Neural cell (in vitro differentiated cells): ENCODE results near the gene MVK. TPM values are rescaled to one million over a fixed set of nuclear protein-coding genes. Genes with fewer than 3 reads are reported as not detected.

Source experiments
- H2AFZ ChIP-seq: fragments of 200-600, 300-800 bp; sonication (generic), shearing (Covaris generic); 2 replicates; pipeline ENCODE4 v1.6.0; 2014; ENCODE audit warnings: low read depth, mild to moderate bottlenecking, antibody characterized with exemption, low read length, moderate library complexity
- H3F3A ChIP-seq: fragments of 200-600 bp; shearing (Covaris generic); 2 replicates; pipeline ENCODE4 v1.6.1; 2016; ENCODE audit warnings: mild to moderate bottlenecking, moderate library complexity, mixed read lengths, antibody characterized with exemption, low read length; ENCODE audit not compliant: insufficient read depth, poor library complexity, severe bottlenecking
- H3K27ac ChIP-seq: fragments of 200-600, 300-800 bp; sonication (generic), shearing (Covaris generic); 2 replicates; pipeline ENCODE4 v1.5.1; 2014; ENCODE audit warnings: mild to moderate bottlenecking, low read length, moderate library complexity
- H3K27me3 ChIP-seq: fragments of 300-800, 200-600 bp; sonication (generic), shearing (Covaris generic); 2 replicates; pipeline ENCODE4 v1.6.0; 2014; ENCODE audit warnings: mild to moderate bottlenecking, low read depth, low read length, moderate library complexity; ENCODE audit not compliant: insufficient read depth
- H3K36me3 ChIP-seq: fragments of 300-800, 200-600 bp; sonication (generic), shearing (Covaris generic); 2 replicates; pipeline ENCODE4 v1.5.1; 2014; ENCODE audit warnings: mild to moderate bottlenecking, antibody characterized with exemption, low read length, moderate library complexity; ENCODE audit not compliant: insufficient read depth
- H3K4me2 ChIP-seq: fragments of 300-800, 200-600 bp; sonication (generic), shearing (Covaris generic); 2 replicates; pipeline ENCODE4 v1.6.0; 2014; ENCODE audit warnings: mild to moderate bottlenecking, low read length
- H3K4me3 ChIP-seq: fragments of 300-800, 200-600 bp; sonication (generic), shearing (Covaris generic); 2 replicates; pipeline ENCODE4 v1.5.1; 2014; ENCODE audit warnings: mild to moderate bottlenecking, low read length, moderate library complexity
- H3K79me2 ChIP-seq: fragments of 200-600 bp; shearing (Covaris generic); replicated peaks from 2 replicates; pipeline ENCODE4 v1.6.0; 2014; ENCODE audit warnings: mild to moderate bottlenecking, low read length, moderate library complexity; ENCODE audit not compliant: insufficient read depth
- H3K9ac ChIP-seq: fragments of 300-800, 200-600 bp; sonication (generic), shearing (Covaris generic); 2 replicates; pipeline ENCODE4 v1.6.1; 2016; ENCODE audit warnings: mild to moderate bottlenecking, low read length, mixed read lengths
- H3K9me2 ChIP-seq: fragments of 200-600 bp; shearing (Covaris generic); 2 replicates; pipeline ENCODE4 v1.6.1; 2016; ENCODE audit warnings: mild to moderate bottlenecking, low read length, mixed read lengths; ENCODE audit not compliant: insufficient read depth
- H3K9me3 ChIP-seq: fragments of 200-600, 300-800 bp; sonication (generic), shearing (Covaris generic); 2 replicates; pipeline ENCODE4 v1.6.1; 2016; ENCODE audit warnings: mild to moderate bottlenecking, mixed run types, low read length, moderate library complexity, mixed read lengths
- H4K20me1 ChIP-seq: fragments of 200-600 bp; shearing (Covaris generic); 2 replicates; pipeline ENCODE4 v1.6.1; 2016; ENCODE audit warnings: mild to moderate bottlenecking, mixed run types; ENCODE audit not compliant: insufficient read depth
- EP300 ChIP-seq: fragments of 450-650 bp; conservative IDR thresholded peaks from 2 replicates; pipeline ENCODE4 v1.6.1; 2014; ENCODE audit warnings: antibody characterized with exemption, mild to moderate bottlenecking, moderate library complexity; ENCODE audit not compliant: poor library complexity, severe bottlenecking
- EZH2 ChIP-seq: fragments of 200-600, 300-800 bp; shearing (Covaris generic), sonication (generic); IDR thresholded peaks from 2 replicates; pipeline ENCODE4 v1.6.1; 2014; ENCODE audit warnings: antibody characterized with exemption, low read length, borderline replicate concordance, mild to moderate bottlenecking; ENCODE audit not compliant: insufficient read depth, poor library complexity, severe bottlenecking
- MXI1 ChIP-seq: fragments of 450-650 bp; conservative IDR thresholded peaks from 2 replicates; pipeline ENCODE4 v1.6.1; 2014; ENCODE audit warnings: antibody characterized with exemption, mild to moderate bottlenecking; ENCODE audit not compliant: poor library complexity, severe bottlenecking
- POLR2AphosphoS5 ChIP-seq: IDR thresholded peaks from 2 replicates; pipeline ENCODE4 v1.6.1; 2012
- RAD21 ChIP-seq: fragments of 450-650 bp; conservative IDR thresholded peaks from 2 replicates; pipeline ENCODE4 v1.6.1; 2014; ENCODE audit warnings: antibody characterized with exemption, mild to moderate bottlenecking, moderate library complexity
- SMC3 ChIP-seq: fragments of 450-650 bp; conservative IDR thresholded peaks from 2 replicates; pipeline ENCODE4 v1.6.1; 2014; ENCODE audit warnings: antibody characterized with exemption, mild to moderate bottlenecking, moderate library complexity; ENCODE audit not compliant: poor library complexity
- TAF1 ChIP-seq: IDR thresholded peaks from 2 replicates; pipeline ENCODE4 v1.6.1; 2012; ENCODE audit warnings: low read depth
- polyA plus RNA-seq: library from polyadenylated mRNA; depleted of rRNA; stranded (reverse); fragments of >200 nt; gene quantifications from 2 replicates; pipeline ENCODE4 v1.2.3, GENCODE V29; 2014
- TF ChIP-seq, protein P1 (sequence below): IDR thresholded peaks from 2 replicates; pipeline ENCODE4 v1.6.1; 2012; ENCODE audit warnings: borderline replicate concordance
- TF ChIP-seq, protein P2 (sequence below): fragments of 450-650 bp; IDR thresholded peaks from 2 replicates; pipeline ENCODE4 v1.5.1; 2014; ENCODE audit warnings: antibody characterized with exemption, mild to moderate bottlenecking, moderate library complexity; ENCODE audit not compliant: poor library complexity, severe bottlenecking

Gene MVK
- polyA plus RNA-seq, 1 donor from 2014 or later = 45.7 TPM

DNA sequence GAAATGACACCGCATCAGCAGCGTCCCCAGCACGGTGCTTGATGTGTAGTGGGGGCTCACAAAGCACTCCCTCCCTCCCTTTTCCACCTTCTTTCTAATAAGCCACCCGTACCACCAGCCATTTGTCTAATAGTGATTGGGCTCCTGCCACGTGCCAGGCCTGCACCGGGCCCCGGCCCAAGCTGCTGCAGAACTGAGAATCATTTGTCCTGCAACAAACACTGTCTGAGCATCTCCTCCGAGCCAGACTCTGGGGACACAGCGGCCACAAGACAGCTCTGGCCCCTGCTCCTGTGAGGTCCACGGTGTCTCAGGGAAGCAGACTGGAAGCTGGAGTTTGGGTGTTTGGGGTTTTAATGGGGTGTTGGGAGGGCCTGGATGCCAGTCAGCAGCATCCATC lies 43.9 kb downstream of the MVK start:
- Histone ChIP-seq H3K36me3 (no peaks in the 10 kb centered on the region), H3K27ac (no peak overlapping the region), H3K9me2 (no peaks in the 10 kb centered on the region), H3K9ac (no peak overlapping the region), H3K4me3 (peak overlapping the region; percentile 17), H2AFZ (no peak overlapping the region), H3F3A (peaks cover 4% of the 10 kb centered on the region), H3K27me3 (peaks cover 4% of the 10 kb centered on the region), H4K20me1 (no peaks in the 10 kb centered on the region), H3K4me2 (no peak overlapping the region), H3K9me3 (no peaks in the 10 kb centered on the region), H3K79me2 (no peaks in the 10 kb centered on the region)
- TF ChIP-seq SMC3 = no peak
- no peak for TF ChIP-seq MXI1
- TF ChIP-seq POLR2AphosphoS5 = no peak
- TF ChIP-seq, protein P1, sequence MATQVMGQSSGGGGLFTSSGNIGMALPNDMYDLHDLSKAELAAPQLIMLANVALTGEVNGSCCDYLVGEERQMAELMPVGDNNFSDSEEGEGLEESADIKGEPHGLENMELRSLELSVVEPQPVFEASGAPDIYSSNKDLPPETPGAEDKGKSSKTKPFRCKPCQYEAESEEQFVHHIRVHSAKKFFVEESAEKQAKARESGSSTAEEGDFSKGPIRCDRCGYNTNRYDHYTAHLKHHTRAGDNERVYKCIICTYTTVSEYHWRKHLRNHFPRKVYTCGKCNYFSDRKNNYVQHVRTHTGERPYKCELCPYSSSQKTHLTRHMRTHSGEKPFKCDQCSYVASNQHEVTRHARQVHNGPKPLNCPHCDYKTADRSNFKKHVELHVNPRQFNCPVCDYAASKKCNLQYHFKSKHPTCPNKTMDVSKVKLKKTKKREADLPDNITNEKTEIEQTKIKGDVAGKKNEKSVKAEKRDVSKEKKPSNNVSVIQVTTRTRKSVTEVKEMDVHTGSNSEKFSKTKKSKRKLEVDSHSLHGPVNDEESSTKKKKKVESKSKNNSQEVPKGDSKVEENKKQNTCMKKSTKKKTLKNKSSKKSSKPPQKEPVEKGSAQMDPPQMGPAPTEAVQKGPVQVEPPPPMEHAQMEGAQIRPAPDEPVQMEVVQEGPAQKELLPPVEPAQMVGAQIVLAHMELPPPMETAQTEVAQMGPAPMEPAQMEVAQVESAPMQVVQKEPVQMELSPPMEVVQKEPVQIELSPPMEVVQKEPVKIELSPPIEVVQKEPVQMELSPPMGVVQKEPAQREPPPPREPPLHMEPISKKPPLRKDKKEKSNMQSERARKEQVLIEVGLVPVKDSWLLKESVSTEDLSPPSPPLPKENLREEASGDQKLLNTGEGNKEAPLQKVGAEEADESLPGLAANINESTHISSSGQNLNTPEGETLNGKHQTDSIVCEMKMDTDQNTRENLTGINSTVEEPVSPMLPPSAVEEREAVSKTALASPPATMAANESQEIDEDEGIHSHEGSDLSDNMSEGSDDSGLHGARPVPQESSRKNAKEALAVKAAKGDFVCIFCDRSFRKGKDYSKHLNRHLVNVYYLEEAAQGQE = no peak
- no peak for TF ChIP-seq EP300
- TF ChIP-seq EZH2 = no peak
- TF ChIP-seq, protein P2, sequence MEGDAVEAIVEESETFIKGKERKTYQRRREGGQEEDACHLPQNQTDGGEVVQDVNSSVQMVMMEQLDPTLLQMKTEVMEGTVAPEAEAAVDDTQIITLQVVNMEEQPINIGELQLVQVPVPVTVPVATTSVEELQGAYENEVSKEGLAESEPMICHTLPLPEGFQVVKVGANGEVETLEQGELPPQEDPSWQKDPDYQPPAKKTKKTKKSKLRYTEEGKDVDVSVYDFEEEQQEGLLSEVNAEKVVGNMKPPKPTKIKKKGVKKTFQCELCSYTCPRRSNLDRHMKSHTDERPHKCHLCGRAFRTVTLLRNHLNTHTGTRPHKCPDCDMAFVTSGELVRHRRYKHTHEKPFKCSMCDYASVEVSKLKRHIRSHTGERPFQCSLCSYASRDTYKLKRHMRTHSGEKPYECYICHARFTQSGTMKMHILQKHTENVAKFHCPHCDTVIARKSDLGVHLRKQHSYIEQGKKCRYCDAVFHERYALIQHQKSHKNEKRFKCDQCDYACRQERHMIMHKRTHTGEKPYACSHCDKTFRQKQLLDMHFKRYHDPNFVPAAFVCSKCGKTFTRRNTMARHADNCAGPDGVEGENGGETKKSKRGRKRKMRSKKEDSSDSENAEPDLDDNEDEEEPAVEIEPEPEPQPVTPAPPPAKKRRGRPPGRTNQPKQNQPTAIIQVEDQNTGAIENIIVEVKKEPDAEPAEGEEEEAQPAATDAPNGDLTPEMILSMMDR = no peak
- no peak for TF ChIP-seq RAD21
- TF ChIP-seq TAF1 = no peak

DNA sequence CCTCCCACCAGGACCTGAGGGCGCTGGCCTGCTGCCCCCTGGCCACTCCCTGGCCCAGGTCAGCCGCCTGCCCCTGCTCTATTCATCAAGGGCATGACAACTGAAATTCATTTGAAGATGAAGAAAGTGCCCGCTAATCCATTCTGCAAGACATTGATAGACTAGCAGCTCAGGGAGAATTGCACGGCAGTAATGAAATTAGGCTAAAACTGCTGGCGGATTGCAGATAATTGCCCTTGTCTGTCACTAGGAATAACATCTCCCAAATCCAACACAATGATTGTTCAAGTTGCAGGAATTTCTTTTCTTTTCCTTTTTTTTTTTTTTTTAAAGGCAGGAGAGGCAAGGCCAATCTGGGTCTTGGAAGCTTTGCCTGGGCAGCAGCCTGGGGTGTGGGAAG lies 44.5 kb downstream of the MVK start:
- H3K4me2 ChIP-seq = no peak overlapping the region
- no peak overlapping the region for H3K27ac ChIP-seq
- H3K9me2 ChIP-seq = no peaks in the 10 kb centered on the region
- no peak overlapping the region for H3K9ac ChIP-seq
- no peaks in the 10 kb centered on the region for H4K20me1 ChIP-seq
- no peaks in the 10 kb centered on the region for H3K9me3 ChIP-seq
- TF ChIP-seq RAD21 (no peak), POLR2AphosphoS5 (peak; percentile 69), MXI1 (no peak), EP300 (peak; percentile 43), TAF1 (no peak), SMC3 (no peak), EZH2 (no peak)
- TF ChIP-seq, protein P1 = peak; percentile 76
- TF ChIP-seq, protein P2 = no peak
- H2AFZ ChIP-seq = no peak overlapping the region
- H3K4me3 ChIP-seq = peak overlapping the region; percentile 17
- H3F3A ChIP-seq = peaks cover 4% of the 10 kb centered on the region
- no peaks in the 10 kb centered on the region for H3K79me2 ChIP-seq
- no peaks in the 10 kb centered on the region for H3K36me3 ChIP-seq
- peaks cover 4% of the 10 kb centered on the region for H3K27me3 ChIP-seq
